Measurements from ENCODE around the gene ISY1.

GRCh38 chr3:129162729-129163579 lies 2.1 kb upstream of the ISY1 start:
- TF ChIP-seq CTCF (IDR thresholded peaks at IDR 0.05): no peak
- TF ChIP-seq ZFX (IDR thresholded peaks at IDR 0.05; ENCODE audit: borderline replicate concordance): no peak
